HepG2 (cell line): ENCODE measurements around the gene TEX14. TPM values are rescaled to one million over a fixed set of nuclear protein-coding genes. Genes with fewer than 3 reads are reported as not detected.

Experiments
- CAMTA2 ChIP-seq: sonication (generic); formaldehyde crosslinking; IDR thresholded peaks from 2 replicates; pipeline ENCODE4 v1.4.0; 2020; ENCODE audit warnings: mild to moderate bottlenecking, missing genetic modification reagents, borderline replicate concordance
- ESRRA ChIP-seq: sonication (generic); formaldehyde crosslinking; IDR thresholded peaks from 2 replicates; pipeline ENCODE4 v1.5.1; 2020; ENCODE audit warnings: mild to moderate bottlenecking, low read depth, missing genetic modification reagents
- FOXA3 ChIP-seq: IDR thresholded peaks from 2 replicates; pipeline ENCODE4 v1.6.1; 2016; ENCODE audit warnings: missing genetic modification reagents, missing compliant biosample characterization
- KAT8 ChIP-seq: IDR thresholded peaks from 2 replicates; pipeline ENCODE4 v1.6.1; 2016; ENCODE audit warnings: missing genetic modification reagents, missing compliant biosample characterization
- KLF13 ChIP-seq: sonication (generic); formaldehyde crosslinking; IDR thresholded peaks from 2 replicates; pipeline ENCODE4 v1.4.0; 2020; ENCODE audit warnings: mild to moderate bottlenecking, missing genetic modification reagents
- RXRB ChIP-seq: IDR thresholded peaks from 2 replicates; pipeline ENCODE4 v1.6.1; 2016; ENCODE audit warnings: borderline replicate concordance, missing genetic modification reagents, missing compliant biosample characterization
- SAP130 ChIP-seq: IDR thresholded peaks from 2 replicates; pipeline ENCODE4 v1.6.1; 2016; ENCODE audit warnings: low read depth
- TCF7 ChIP-seq: sonication (generic); IDR thresholded peaks from 2 replicates; pipeline ENCODE4 v1.6.1; 2016; ENCODE audit warnings: antibody characterized with exemption, low read depth
- XRCC5 ChIP-seq: fragments of 200-400 bp; formaldehyde crosslinking; optimal IDR thresholded peaks from 2 replicates; pipeline ENCODE3; 2017; ENCODE audit warnings: mild to moderate bottlenecking, low read length
- ZC3H4 ChIP-seq: sonication (generic); formaldehyde crosslinking; IDR thresholded peaks from 2 replicates; pipeline ENCODE4 v1.4.0; 2020; ENCODE audit warnings: missing genetic modification reagents, borderline replicate concordance
- ZNF468 ChIP-seq: sonication (generic); formaldehyde crosslinking; IDR thresholded peaks from 2 replicates; pipeline ENCODE4 v1.8.0; 2022; ENCODE audit warnings: mild to moderate bottlenecking, moderate library complexity, missing genetic modification reagents
- ZNF83 ChIP-seq: sonication (generic); formaldehyde crosslinking; IDR thresholded peaks from 2 replicates; pipeline ENCODE4 v1.4.0; 2020; ENCODE audit warnings: missing genetic modification reagents, mild to moderate bottlenecking, borderline replicate concordance
- polyA plus RNA-seq, 8 experiments: library from polyadenylated mRNA; depleted of rRNA in 3 of 8; stranded (reverse) in 7 of 8; unstranded in 1 of 8; fragments of >200 nt; fragmentation: Illumina TruSeq in 4 of 8; extraction: Trizol in 4 of 8; gene quantifications; 2 replicates each; pipeline versions ENCODE4 v1.2.1 to v1.2.3, GENCODE V29; 2011 to 2016; ENCODE audit warnings: low read depth in 4 of 8, missing spikeins in 1 of 8, mixed read lengths in 1 of 8; ENCODE audit not compliant: insufficient read depth in 1 of 8
- total RNA-seq, 5 experiments: library from RNA; depleted of rRNA; stranded (reverse); fragments of >200 nt; fragmentation: Illumina TruSeq; extraction: Trizol; gene quantifications; 2 replicates each; pipeline ENCODE4 v1.2.3, GENCODE V29; 2016; ENCODE audit warnings: low read depth in 1 of 5
- TF ChIP-seq, protein P1 (sequence below): sonication (generic); formaldehyde crosslinking; conservative IDR thresholded peaks from 2 replicates; pipeline ENCODE4 v1.4.0; 2020; ENCODE audit warnings: mild to moderate bottlenecking, missing genetic modification reagents, moderate library complexity
- TF ChIP-seq, protein P2 (sequence below): sonication (generic); formaldehyde crosslinking; IDR thresholded peaks from 2 replicates; pipeline ENCODE4 v1.8.1; 2023; ENCODE audit warnings: mild to moderate bottlenecking, missing genetic modification reagents
- TF ChIP-seq, protein P3 (sequence below): sonication (generic); formaldehyde crosslinking; IDR thresholded peaks from 2 replicates; pipeline ENCODE4 v1.8.0; 2022; ENCODE audit warnings: mild to moderate bottlenecking, missing genetic modification reagents
- TF ChIP-seq, protein P4 (sequence below): sonication (generic); formaldehyde crosslinking; IDR thresholded peaks from 2 replicates; pipeline ENCODE4 v1.5.1; 2020; ENCODE audit warnings: mild to moderate bottlenecking, missing genetic modification reagents, borderline replicate concordance
- TF ChIP-seq, protein P5 (sequence below): IDR thresholded peaks from 2 replicates; pipeline ENCODE4 v1.6.1; 2016

TEX14 gene
- total and polyA plus RNA-seq, 2 of the 13 experiments (the other 11 are each of a cell fraction or from before 2014, with no cell fraction given), result 0.04 to 0.07 TPM

DNA sequence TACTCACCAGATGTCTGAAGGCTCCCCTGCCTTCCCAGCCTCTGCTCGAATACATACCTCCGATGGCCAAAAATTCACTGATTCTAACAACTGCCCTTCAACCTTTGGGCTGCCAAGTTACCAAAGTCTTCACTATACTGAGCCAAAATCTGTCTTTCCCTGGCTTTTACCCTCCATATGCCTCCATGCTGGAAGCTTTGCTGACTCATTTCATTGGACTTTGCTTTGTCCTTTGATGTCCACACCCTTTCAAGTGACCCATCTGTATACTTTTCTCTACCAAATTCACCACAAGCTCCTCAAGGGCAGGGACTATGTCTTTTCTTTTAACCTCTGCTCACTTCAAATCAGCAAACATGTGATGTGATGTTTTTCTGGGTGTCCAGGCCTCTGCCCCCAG lies 156.4 kb downstream of the TEX14 start (continued):
- TF ChIP-seq, protein P1, sequence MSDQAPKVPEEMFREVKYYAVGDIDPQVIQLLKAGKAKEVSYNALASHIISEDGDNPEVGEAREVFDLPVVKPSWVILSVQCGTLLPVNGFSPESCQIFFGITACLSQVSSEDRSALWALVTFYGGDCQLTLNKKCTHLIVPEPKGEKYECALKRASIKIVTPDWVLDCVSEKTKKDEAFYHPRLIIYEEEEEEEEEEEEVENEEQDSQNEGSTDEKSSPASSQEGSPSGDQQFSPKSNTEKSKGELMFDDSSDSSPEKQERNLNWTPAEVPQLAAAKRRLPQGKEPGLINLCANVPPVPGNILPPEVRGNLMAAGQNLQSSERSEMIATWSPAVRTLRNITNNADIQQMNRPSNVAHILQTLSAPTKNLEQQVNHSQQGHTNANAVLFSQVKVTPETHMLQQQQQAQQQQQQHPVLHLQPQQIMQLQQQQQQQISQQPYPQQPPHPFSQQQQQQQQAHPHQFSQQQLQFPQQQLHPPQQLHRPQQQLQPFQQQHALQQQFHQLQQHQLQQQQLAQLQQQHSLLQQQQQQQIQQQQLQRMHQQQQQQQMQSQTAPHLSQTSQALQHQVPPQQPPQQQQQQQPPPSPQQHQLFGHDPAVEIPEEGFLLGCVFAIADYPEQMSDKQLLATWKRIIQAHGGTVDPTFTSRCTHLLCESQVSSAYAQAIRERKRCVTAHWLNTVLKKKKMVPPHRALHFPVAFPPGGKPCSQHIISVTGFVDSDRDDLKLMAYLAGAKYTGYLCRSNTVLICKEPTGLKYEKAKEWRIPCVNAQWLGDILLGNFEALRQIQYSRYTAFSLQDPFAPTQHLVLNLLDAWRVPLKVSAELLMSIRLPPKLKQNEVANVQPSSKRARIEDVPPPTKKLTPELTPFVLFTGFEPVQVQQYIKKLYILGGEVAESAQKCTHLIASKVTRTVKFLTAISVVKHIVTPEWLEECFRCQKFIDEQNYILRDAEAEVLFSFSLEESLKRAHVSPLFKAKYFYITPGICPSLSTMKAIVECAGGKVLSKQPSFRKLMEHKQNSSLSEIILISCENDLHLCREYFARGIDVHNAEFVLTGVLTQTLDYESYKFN, result peak; percentile 69
- TF ChIP-seq KLF13 (CRISPR knock-in tag) (no peak), XRCC5 (peak; percentile 28), CAMTA2 (no peak), ZNF83 (CRISPR knock-in tag) (no peak), ZNF468 (CRISPR knock-in tag) (0 out of 2 replicates have a peak, but pooled peaks have one; percentile 59), TCF7 (peak; percentile 90), ESRRA (CRISPR knock-in tag) (peak; percentile 70; the same call in 1 of the 2 replicates), ZC3H4 (CRISPR knock-in tag) (no peak), FOXA3 (CRISPR knock-in tag) (peak; percentile 53; the same call in 1 of the 2 replicates), SAP130 (peak; percentile 37; the same call in 1 of the 2 replicates), KAT8 (CRISPR knock-in tag) (0 out of 2 replicates have a peak, but pooled peaks have one; percentile 16), RXRB (CRISPR knock-in tag) (peak; percentile 18; the same call in 1 of the 2 replicates)
- TF ChIP-seq, protein P2, sequence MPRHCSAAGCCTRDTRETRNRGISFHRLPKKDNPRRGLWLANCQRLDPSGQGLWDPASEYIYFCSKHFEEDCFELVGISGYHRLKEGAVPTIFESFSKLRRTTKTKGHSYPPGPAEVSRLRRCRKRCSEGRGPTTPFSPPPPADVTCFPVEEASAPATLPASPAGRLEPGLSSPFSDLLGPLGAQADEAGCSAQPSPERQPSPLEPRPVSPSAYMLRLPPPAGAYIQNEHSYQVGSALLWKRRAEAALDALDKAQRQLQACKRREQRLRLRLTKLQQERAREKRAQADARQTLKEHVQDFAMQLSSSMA (CRISPR knock-in tag), result no peak
- TF ChIP-seq, protein P3, sequence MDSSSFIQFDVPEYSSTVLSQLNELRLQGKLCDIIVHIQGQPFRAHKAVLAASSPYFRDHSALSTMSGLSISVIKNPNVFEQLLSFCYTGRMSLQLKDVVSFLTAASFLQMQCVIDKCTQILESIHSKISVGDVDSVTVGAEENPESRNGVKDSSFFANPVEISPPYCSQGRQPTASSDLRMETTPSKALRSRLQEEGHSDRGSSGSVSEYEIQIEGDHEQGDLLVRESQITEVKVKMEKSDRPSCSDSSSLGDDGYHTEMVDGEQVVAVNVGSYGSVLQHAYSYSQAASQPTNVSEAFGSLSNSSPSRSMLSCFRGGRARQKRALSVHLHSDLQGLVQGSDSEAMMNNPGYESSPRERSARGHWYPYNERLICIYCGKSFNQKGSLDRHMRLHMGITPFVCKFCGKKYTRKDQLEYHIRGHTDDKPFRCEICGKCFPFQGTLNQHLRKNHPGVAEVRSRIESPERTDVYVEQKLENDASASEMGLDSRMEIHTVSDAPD (CRISPR knock-in tag), result peak; percentile 94
- TF ChIP-seq, protein P4, sequence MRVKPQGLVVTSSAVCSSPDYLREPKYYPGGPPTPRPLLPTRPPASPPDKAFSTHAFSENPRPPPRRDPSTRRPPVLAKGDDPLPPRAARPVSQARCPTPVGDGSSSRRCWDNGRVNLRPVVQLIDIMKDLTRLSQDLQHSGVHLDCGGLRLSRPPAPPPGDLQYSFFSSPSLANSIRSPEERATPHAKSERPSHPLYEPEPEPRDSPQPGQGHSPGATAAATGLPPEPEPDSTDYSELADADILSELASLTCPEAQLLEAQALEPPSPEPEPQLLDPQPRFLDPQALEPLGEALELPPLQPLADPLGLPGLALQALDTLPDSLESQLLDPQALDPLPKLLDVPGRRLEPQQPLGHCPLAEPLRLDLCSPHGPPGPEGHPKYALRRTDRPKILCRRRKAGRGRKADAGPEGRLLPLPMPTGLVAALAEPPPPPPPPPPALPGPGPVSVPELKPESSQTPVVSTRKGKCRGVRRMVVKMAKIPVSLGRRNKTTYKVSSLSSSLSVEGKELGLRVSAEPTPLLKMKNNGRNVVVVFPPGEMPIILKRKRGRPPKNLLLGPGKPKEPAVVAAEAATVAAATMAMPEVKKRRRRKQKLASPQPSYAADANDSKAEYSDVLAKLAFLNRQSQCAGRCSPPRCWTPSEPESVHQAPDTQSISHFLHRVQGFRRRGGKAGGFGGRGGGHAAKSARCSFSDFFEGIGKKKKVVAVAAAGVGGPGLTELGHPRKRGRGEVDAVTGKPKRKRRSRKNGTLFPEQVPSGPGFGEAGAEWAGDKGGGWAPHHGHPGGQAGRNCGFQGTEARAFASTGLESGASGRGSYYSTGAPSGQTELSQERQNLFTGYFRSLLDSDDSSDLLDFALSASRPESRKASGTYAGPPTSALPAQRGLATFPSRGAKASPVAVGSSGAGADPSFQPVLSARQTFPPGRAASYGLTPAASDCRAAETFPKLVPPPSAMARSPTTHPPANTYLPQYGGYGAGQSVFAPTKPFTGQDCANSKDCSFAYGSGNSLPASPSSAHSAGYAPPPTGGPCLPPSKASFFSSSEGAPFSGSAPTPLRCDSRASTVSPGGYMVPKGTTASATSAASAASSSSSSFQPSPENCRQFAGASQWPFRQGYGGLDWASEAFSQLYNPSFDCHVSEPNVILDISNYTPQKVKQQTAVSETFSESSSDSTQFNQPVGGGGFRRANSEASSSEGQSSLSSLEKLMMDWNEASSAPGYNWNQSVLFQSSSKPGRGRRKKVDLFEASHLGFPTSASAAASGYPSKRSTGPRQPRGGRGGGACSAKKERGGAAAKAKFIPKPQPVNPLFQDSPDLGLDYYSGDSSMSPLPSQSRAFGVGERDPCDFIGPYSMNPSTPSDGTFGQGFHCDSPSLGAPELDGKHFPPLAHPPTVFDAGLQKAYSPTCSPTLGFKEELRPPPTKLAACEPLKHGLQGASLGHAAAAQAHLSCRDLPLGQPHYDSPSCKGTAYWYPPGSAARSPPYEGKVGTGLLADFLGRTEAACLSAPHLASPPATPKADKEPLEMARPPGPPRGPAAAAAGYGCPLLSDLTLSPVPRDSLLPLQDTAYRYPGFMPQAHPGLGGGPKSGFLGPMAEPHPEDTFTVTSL (CRISPR knock-in tag), result 0 out of 2 replicates have a peak, but pooled peaks have one; percentile 14
- TF ChIP-seq, protein P5, sequence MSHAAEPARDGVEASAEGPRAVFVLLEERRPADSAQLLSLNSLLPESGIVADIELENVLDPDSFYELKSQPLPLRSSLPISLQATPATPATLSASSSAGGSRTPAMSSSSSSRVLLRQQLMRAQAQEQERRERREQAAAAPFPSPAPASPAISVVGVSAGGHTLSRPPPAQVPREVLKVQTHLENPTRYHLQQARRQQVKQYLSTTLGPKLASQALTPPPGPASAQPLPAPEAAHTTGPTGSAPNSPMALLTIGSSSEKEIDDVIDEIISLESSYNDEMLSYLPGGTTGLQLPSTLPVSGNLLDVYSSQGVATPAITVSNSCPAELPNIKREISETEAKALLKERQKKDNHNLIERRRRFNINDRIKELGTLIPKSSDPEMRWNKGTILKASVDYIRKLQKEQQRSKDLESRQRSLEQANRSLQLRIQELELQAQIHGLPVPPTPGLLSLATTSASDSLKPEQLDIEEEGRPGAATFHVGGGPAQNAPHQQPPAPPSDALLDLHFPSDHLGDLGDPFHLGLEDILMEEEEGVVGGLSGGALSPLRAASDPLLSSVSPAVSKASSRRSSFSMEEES (CRISPR knock-in tag), result 0 out of 2 replicates have a peak, but pooled peaks have one; percentile 26
